ENCODE data around the gene PLXNA4. TPM values are rescaled to one million over a fixed set of nuclear protein-coding genes. Genes with fewer than 3 reads are reported as not detected.

Gene PLXNA4
- total and polyA plus RNA-seq, 8 donors, result 1.9 to 6.6 (median 3.4) TPM

- no peak for DNase-seq
- intact Hi-C loops (cut with DNase I), result no loop called here
- ATAC-seq, result no peak
Observed at GRCh38 chr7:132191418-132191817, 384.9 kb downstream of the PLXNA4 start.

GRCh38 chr7:132190683-132191082 is 385.6 kb downstream of the PLXNA4 start:
- TF ChIP-seq CTCF (IDR thresholded peaks at IDR 0.05), result no peak
- no peak for ATAC-seq

More at GRCh38 chr7:132191418-132191817, 384.9 kb downstream of the PLXNA4 start:
- no peaks in the 10 kb centered on the region for H3K27me3 ChIP-seq
- H3K4me1 ChIP-seq, result no peaks in the 10 kb centered on the region
- peaks cover 0 to 20% of the 10 kb centered on the region in 2 donors for H3K9me3 ChIP-seq
- no peaks in the 10 kb centered on the region for H3K36me3 ChIP-seq
- H3K4me3 ChIP-seq, result no peak overlapping the region
- no peak for TF ChIP-seq CTCF (IDR thresholded peaks at IDR 0.05)
- no peak overlapping the region for H3K27ac ChIP-seq

GRCh38 chr7:132189881-132190280 is 386.4 kb downstream of the PLXNA4 start:
- no peak for DNase-seq

More at GRCh38 chr7:132190683-132191082, 385.6 kb downstream of the PLXNA4 start:
- H3K9me3 ChIP-seq, result peaks cover 0 to 26% of the 10 kb centered on the region in 2 donors
- no peak for DNase-seq
- intact Hi-C loops (cut with DNase I), result no loop called here
- no peaks in the 10 kb centered on the region for H3K36me3 ChIP-seq
- H3K27ac ChIP-seq, result no peak overlapping the region
- H3K27me3 ChIP-seq, result no peaks in the 10 kb centered on the region
- no peaks in the 10 kb centered on the region for H3K4me1 ChIP-seq
- H3K4me3 ChIP-seq, result no peak overlapping the region

GRCh38 chr7:132187869-132188789 is 388.1 kb downstream of the PLXNA4 start:
- no peak for TF ChIP-seq CTCF (IDR thresholded peaks at IDR 0.05)
- DNase-seq, result no peak

More at GRCh38 chr7:132189881-132190280, 386.4 kb downstream of the PLXNA4 start:
- Histone ChIP-seq H3K4me1 (no peaks in the 10 kb centered on the region), H3K27me3 (no peaks in the 10 kb centered on the region), H3K4me3 (no peak overlapping the region), H3K36me3 (no peaks in the 10 kb centered on the region), H3K9me3 (peaks cover 0 to 28% of the 10 kb centered on the region in 2 donors), H3K27ac (no peak overlapping the region)
- ATAC-seq, result no peak
- intact Hi-C loops (cut with DNase I), result no loop called here
- no peak for TF ChIP-seq CTCF (IDR thresholded peaks at IDR 0.05)

GRCh38 chr7:132187391-132187790 is 388.9 kb downstream of the PLXNA4 start:
- H3K9me3 ChIP-seq, result peaks cover 0 to 28% of the 10 kb centered on the region in 2 donors
- no peaks in the 10 kb centered on the region for H3K36me3 ChIP-seq
- H3K4me1 ChIP-seq, result no peaks in the 10 kb centered on the region
- DNase-seq (no peak), ATAC-seq (no peak)
- H3K27ac ChIP-seq, result no peak overlapping the region
- no peak overlapping the region for H3K4me3 ChIP-seq
- no peak for TF ChIP-seq CTCF (IDR thresholded peaks at IDR 0.05)
- intact Hi-C loops (cut with DNase I), result no loop called here
- H3K27me3 ChIP-seq, result no peaks in the 10 kb centered on the region

More at GRCh38 chr7:132187869-132188789, 388.1 kb downstream of the PLXNA4 start:
- no peak for ATAC-seq
- Histone ChIP-seq H3K27me3 (no peaks in the 10 kb centered on the region), H3K4me1 (no peaks in the 10 kb centered on the region), H3K9me3 (peaks cover 0 to 28% of the 10 kb centered on the region in 2 donors), H3K4me3 (no peak overlapping the region), H3K36me3 (no peaks in the 10 kb centered on the region), H3K27ac (no peak overlapping the region)
- intact Hi-C loops (cut with DNase I), result no loop called here
